ENCODE results near the gene TKFC.

Gene TKFC

DNA sequence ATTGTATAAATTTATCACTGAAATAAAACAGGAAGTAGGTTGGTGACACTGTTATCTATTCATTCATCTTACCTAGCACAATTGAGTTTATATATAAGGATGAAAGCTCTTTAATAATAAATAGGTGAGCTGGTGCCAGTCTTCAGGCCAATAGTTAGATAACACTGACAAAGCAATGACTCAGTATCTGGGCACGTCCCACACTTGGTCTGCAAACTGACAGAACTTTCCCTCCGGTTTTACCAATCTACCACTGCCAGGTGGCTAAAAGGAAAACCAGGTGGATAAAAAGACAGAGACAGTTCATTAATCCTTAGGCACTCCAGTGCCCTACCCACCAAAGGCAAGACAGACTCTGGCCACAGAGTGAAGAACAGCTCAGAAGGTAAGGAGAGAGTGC is 17.8 kb upstream of the TKFC start:
- no peak for DNase-seq (ENCODE audit: low spot score)

DNA sequence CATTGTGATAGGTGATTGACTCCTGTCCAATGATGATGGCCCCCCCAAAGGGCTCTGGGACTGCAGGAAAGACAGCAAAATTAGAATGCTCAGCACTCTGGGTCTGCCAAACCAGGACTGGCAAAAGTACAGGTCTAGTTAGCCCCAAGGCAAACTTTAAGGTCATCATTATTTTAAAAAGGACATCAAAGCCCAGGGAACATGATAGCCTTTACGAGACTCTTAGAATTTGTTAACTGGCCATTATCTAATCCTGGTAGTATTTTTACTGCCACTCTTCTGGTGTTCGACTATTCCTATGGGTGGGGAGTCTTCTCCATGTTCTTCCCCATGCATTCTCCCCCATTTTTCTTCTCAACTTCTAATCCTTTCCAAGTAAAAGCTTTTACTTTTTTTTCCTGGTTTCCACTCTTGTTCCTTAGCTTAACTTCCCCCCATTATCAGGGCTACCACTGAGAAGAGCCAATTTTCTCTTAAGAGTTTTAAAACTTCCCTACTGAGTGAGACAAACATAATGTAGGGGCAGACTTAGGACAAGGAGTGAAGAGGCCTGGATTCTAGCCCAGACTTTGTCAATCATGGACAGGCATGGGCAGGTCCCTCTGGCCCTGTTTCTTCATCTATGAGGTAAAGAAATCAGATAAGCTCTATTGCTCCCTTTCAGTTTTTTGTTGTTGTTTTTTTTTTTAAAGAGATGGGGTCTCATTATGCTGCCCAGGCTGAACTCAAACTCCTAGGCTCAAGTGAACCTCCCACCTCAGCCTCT is 7.2 kb upstream of the TKFC start:
- DNase-seq (ENCODE audit: low spot score), result no peak

- DNase-seq (ENCODE audit: low spot score), result no peak
Measured at GRCh38 chr11:61327669-61328071, 5.4 kb upstream of the TKFC start.

DNA sequence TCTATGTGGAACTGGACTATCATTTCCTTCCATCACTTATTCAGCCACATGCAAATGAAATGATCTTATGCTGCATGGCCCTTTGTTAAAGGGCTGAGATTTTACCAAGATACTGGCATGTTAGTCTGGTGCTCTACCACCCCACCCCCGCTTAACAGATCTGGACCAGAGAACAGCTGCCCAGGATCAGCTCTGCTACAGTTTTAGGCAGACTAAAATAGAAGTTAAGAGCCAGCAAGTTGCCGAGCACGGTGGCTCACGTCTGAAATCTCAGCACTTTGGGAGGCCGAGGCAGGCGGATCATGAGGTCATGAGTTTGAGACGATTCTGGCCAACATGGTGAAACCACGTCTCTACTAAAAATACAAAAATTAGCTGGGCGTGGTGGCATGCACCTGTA is 4.7 kb upstream of the TKFC start:
- no peak for DNase-seq (ENCODE audit: low spot score)

- DNase-seq (ENCODE audit: low spot score), result no peak
Measured at GRCh38 chr11:61329871-61330270, 3.2 kb upstream of the TKFC start.

DNA sequence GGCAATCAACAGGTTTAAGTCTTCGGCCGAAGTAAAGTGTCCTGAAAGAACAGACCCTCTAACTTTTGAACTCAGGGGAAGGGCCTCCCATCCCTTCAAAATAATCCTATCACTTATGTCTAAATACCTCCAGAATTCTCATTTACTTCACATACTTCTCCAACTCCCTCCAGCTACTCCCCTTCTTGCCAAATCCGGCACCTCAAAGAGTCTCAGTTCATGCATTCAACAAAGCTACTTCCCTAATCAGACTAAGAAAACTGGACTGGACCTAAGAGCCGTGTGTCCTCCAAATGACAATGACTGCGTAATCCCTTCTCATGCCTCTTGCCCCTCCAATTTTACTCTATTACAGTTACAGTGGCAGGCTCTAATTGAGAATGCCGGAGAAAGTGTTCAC is 1.4 kb upstream of the TKFC start:
- DNase-seq (ENCODE audit: low spot score), result no peak

- DNase-seq (ENCODE audit: low spot score), result no peak
Measured at GRCh38 chr11:61332281-61332796, 689 bp upstream of the TKFC start.

DNA sequence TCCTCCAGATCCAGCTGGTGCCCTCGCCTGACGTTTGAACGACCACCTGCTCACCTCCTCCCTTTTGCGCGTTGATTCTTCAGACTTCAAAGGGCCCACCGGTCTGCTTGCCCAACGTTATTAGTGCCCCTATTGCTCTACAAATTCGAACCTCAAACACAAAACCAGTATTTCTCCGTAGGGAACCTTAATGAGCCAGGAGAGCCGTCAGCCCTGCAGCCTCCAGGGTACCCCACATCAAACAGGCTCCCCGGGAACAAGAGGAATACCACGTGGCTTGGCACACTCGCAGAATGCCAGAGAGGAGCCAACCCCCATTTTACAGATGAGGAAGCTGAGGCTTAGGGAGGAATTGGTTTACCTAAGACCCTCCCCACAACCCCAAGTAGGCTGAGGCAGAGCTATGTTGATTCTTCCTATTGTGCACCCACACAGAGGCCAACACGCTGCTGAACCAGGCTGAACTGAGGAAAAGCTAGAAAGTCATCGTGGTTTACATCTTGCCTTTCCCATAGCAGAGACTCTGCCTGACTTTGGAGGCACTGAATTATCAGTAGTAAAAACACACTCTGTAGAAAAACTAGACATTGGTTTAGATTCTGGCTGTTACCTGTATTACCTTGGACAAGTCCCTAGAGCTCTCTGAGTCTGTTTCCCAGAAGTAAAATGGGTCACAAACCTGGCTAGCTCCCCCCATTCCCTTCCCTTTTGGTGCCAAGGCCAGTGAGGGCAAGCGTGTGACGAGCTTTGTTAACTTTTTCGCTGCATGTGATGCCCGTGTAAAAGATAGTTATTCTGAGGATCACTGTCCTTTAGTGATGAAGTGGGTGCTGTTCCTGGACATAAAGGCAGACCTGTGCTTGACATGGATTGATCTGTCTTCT is 764 bp downstream of the TKFC start:
- DNase-seq (ENCODE audit: low spot score), result no peak

DNA sequence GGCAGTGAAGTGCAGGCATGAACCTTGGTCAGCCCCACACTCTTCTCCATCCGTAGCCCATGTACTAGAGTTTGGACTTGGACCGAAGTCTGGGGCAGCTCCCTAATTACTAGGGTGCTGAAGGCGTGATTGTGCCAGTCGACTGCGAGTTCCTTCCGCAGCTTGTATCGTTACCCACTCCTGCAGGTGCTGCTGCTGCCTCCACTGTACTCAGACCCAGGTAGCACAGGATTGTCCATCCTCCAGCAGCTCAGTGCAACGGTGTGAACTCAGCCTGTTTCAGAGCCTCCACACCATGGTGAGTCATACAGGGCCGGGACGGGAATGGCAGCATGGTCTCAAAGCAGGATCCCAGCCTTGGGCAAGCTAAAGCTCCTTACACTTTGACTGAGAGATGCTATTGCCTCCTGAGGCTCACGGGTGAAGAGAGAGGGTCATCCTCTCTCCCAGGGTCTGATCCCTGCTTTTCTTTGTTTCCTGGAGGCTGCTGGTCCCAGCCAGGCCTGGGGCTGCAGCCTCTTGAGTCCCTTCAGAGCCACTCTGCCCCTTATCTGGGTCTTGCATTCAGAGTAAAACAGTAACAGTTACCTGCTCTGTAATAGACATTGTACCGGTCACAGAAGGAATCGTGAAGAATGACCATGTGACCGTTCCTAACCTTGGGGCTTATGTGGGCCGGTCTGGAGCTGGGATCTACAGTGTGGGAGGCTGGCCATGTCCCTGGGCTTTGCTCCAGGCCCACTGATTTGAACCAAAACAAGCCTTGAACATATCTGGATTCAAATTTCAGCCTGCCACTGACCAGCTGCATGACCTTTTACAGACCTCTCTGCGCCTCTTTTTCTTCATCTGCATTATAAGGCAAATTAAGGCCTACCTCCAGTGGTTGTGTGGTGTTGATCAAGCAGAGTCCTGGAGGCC is 1.7 kb downstream of the TKFC start:
- DNase-seq (ENCODE audit: low spot score), result no peak

GRCh38 chr11:61335355-61335710 is 2.3 kb downstream of the TKFC start:
- DNase-seq (ENCODE audit: low spot score), result peak; percentile 44

- DNase-seq (ENCODE audit: low spot score), result peak; percentile 87
Measured at GRCh38 chr11:61336171-61336935, 3.3 kb downstream of the TKFC start.

DNA sequence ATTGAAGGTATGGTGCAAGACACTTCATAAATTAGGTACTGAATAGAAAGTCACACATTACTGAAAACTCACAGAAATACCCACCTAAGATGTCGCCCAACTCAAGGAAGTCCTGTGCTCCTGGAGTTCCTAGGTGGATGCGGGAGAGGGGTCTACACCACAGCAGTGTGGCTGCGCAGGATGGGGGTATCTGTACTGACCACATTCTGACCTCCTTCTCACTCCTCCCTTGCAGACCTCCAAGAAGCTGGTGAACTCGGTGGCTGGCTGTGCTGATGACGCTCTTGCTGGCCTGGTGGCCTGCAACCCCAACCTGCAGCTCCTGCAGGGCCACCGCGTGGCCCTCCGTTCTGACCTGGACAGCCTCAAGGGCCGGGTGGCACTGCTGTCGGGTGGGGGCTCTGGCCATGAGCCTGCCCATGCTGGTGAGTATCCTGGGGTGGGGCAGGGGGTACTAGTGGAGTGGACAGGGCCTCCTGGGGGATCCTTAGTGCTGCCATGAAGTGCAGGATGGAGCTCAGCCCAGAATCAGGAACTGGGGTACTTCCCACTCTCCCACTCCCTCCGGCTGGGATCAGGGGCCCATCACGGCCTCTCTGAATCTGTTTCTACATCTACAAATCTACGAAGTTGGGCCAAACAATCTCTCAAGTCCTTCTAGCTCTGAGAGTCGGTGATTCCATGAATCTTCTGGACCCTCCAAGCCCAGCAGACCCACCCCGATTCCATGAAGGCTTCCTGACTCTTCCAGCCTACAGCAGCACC is 4.9 kb downstream of the TKFC start:
- no peak for DNase-seq (ENCODE audit: low spot score)

GRCh38 chr11:61338783-61339489 is 5.9 kb downstream of the TKFC start:
- DNase-seq (ENCODE audit: low spot score), result no peak

DNA sequence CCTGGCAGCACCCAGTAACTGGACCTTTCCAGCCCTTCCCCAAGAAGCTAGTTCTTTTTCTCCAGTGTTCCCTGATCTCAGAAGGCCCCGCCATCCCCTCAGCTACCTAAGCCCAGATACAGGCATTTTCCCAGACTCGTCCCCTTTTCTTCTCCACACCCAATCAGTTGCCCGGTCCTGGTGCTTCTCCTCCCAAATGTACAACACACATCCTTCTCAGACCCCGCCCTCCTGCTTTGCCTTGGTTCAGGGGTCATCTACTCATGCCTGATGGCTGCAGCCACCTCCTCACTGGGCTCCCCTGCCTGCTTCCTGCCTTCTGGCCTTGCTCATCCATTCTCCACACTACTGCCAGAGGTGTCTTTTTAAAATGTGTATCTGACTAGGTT is 6.5 kb downstream of the TKFC start:
- no peak for DNase-seq (ENCODE audit: low spot score)

GRCh38 chr11:61340979-61341378 is 8.0 kb downstream of the TKFC start:
- DNase-seq (ENCODE audit: low spot score), result no peak

DNA sequence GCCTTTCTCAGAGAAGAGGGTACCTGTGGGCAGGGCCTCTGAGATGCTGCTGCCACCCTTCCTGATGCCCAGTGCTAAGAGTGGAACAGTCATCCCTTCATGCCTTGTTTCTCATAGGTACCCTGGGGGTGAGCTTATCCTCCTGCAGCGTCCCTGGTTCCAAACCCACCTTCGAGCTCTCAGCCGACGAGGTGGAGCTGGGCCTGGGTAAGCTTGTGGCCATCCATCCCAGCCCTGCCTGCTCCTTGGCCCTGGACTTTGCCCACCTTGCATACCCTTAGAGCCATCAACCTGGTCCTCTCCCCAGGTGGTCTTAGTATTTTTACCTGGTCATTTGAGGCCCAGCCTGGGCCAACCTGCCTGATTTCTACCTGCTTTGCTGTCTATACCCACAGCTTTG is 8.7 kb downstream of the TKFC start:
- no peak for DNase-seq (ENCODE audit: low spot score)

- DNase-seq (ENCODE audit: low spot score), result no peak
Measured at GRCh38 chr11:61342207-61342803, 9.3 kb downstream of the TKFC start.

- peak; percentile 34 for DNase-seq (ENCODE audit: low spot score)
Measured at GRCh38 chr11:61343792-61344745, 11.0 kb downstream of the TKFC start.

All from hematopoietic multipotent progenitor cell treated with erythropoietin and hydrocortisone succinate and interleukin-3 and kit ligand, for 15 days (in vitro differentiated cells).